ENCODE results near the gene POMT2. TPM values are rescaled to one million over a fixed set of nuclear protein-coding genes. Genes with fewer than 3 reads are reported as not detected.

POMT2 gene
- total RNA-seq, 2 experiments from 2014 or later, result 7.6 to 8.2 TPM

DNA sequence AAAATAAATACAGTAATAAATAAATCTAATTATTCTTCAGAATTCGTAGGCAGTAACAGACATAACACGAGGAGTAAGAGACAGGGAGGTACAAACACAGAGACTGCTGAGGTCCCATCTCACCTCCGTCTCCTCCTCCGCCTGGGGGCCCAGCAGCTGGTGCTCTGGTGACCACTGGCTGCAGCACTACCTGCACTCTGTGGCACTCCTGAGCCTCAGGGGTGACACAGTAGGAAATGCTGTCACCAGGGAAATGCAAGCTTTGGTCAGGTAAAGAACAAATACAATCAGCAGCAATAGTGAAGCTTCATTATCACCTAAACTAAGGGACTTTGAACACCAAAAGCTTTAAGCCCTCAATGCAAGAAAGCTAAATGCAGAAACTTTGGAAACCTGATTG, 19.7 kb upstream of the POMT2 start:
- TF ChIP-seq, protein P1, sequence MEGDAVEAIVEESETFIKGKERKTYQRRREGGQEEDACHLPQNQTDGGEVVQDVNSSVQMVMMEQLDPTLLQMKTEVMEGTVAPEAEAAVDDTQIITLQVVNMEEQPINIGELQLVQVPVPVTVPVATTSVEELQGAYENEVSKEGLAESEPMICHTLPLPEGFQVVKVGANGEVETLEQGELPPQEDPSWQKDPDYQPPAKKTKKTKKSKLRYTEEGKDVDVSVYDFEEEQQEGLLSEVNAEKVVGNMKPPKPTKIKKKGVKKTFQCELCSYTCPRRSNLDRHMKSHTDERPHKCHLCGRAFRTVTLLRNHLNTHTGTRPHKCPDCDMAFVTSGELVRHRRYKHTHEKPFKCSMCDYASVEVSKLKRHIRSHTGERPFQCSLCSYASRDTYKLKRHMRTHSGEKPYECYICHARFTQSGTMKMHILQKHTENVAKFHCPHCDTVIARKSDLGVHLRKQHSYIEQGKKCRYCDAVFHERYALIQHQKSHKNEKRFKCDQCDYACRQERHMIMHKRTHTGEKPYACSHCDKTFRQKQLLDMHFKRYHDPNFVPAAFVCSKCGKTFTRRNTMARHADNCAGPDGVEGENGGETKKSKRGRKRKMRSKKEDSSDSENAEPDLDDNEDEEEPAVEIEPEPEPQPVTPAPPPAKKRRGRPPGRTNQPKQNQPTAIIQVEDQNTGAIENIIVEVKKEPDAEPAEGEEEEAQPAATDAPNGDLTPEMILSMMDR (IDR thresholded peaks at IDR 0.05), result no peak
- H3K9me3 Mint-ChIP-seq, result no peaks in the 10 kb centered on the region
- no peak for ATAC-seq (ENCODE audit: poor library complexity)
- no peak overlapping the region for H3K27ac ChIP-seq (ENCODE audit: low read depth in 1 of 2, low read length in 2 of 2)
- H3K36me3 Mint-ChIP-seq (ENCODE audit: low read depth), result peaks cover 46% of the 10 kb centered on the region
- H3K4me1 Mint-ChIP-seq (ENCODE audit: low read depth), result no peaks in the 10 kb centered on the region
- no peak for DNase-seq
- POLR2A ChIA-PET, result no interaction called here
- CTCF ChIA-PET, result no interaction called here
- peaks cover 43% of the 10 kb centered on the region for H3K36me3 ChIP-seq (ENCODE audit: insufficient read depth, low read length)
- H3K4me1 ChIP-seq (ENCODE audit: insufficient read depth, low read length), result no peaks in the 10 kb centered on the region
- no peak overlapping the region for H3K27ac Mint-ChIP-seq
- H3K9me3 ChIP-seq (ENCODE audit: control insufficient read depth in 1 of 2, insufficient read depth in 1 of 2, low read length in 2 of 2), result no peaks in the 10 kb centered on the region
- intact Hi-C loops (cut with DNase I, micrococcal nuclease), result no loop called here
- H3K27me3 ChIP-seq (ENCODE audit: control insufficient read depth in 1 of 2, insufficient read depth in 2 of 2, low read length in 2 of 2), result no peaks in the 10 kb centered on the region
- no peak overlapping the region for H3K4me3 Mint-ChIP-seq
- H3K27me3 Mint-ChIP-seq, result no peaks in the 10 kb centered on the region
- H3K4me3 ChIP-seq (ENCODE audit: low read length), result no peak overlapping the region

DNA sequence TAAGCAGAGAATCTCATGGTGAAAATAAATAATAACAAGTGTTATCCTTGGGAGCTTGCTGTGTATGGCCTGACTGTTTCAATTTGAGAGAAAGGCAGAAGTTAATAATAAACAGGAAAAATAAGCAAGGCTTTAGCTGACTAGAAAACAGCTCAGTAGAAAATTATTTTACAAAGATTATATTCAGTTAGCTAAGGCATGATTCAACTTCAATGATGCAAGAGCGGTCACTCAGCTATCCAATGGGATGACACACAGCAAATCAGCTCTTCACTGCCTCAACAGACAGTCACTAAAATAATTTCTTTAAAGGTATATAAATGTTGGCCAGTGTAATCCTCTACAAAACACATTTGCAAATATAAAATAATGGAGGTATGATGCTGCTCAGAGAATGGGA, 18.7 kb upstream of the POMT2 start:
- no peaks in the 10 kb centered on the region for H3K27me3 ChIP-seq (ENCODE audit: control insufficient read depth in 1 of 2, insufficient read depth in 2 of 2, low read length in 2 of 2)
- Mint-ChIP-seq H3K9me3 (no peaks in the 10 kb centered on the region), H3K4me1 (ENCODE audit: low read depth) (no peaks in the 10 kb centered on the region), H3K36me3 (ENCODE audit: low read depth) (peaks cover 45% of the 10 kb centered on the region), H3K4me3 (no peak overlapping the region), H3K27me3 (no peaks in the 10 kb centered on the region), H3K27ac (no peak overlapping the region)
- H3K27ac ChIP-seq (ENCODE audit: low read depth in 1 of 2, low read length in 2 of 2), result no peak overlapping the region
- no peaks in the 10 kb centered on the region for H3K4me1 ChIP-seq (ENCODE audit: insufficient read depth, low read length)
- TF ChIP-seq, protein P1 (IDR thresholded peaks at IDR 0.05), result no peak
- intact Hi-C loops (cut with DNase I, micrococcal nuclease), result no loop called here
- ATAC-seq (ENCODE audit: poor library complexity) (no peak), DNase-seq (no peak)
- ChIA-PET POLR2A (no interaction called here), CTCF (no interaction called here)
- no peak overlapping the region for H3K4me3 ChIP-seq (ENCODE audit: low read length)
- H3K9me3 ChIP-seq (ENCODE audit: control insufficient read depth in 1 of 2, insufficient read depth in 1 of 2, low read length in 2 of 2), result no peaks in the 10 kb centered on the region
- H3K36me3 ChIP-seq (ENCODE audit: insufficient read depth, low read length), result peaks cover 40% of the 10 kb centered on the region

DNA sequence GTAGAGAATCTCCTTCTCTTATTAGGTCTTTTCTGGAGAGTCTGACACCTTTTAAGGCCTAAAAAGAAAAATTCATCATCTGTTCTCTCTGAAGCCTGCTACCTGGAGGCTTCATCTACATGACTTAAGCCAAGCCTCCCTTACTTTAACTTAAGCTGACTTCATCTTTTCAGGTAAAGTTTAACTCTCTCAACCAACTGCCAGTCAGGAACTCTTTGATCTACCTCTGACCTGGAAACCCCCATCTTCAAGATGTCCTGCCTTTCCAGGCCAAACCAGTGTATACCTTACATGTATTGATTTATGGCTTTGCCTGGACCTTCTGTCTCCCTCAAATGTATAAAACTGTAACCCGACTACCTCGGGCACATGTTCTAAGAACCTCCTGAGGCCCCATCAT, 17.6 kb upstream of the POMT2 start:
- ATAC-seq (ENCODE audit: poor library complexity), result no peak
- CTCF ChIA-PET, result no interaction called here
- Mint-ChIP-seq H3K4me1 (ENCODE audit: low read depth) (no peaks in the 10 kb centered on the region), H3K4me3 (no peak overlapping the region), H3K9me3 (no peaks in the 10 kb centered on the region), H3K36me3 (ENCODE audit: low read depth) (peaks cover 34% of the 10 kb centered on the region), H3K27me3 (no peaks in the 10 kb centered on the region), H3K27ac (no peak overlapping the region)
- H3K27ac ChIP-seq (ENCODE audit: low read depth in 1 of 2, low read length in 2 of 2), result no peak overlapping the region
- H3K9me3 ChIP-seq (ENCODE audit: control insufficient read depth in 1 of 2, insufficient read depth in 1 of 2, low read length in 2 of 2), result no peaks in the 10 kb centered on the region
- intact Hi-C loops (cut with DNase I, micrococcal nuclease), result no loop called here
- TF ChIP-seq, protein P1 (IDR thresholded peaks at IDR 0.05), result no peak
- H3K36me3 ChIP-seq (ENCODE audit: insufficient read depth, low read length), result peaks cover 33% of the 10 kb centered on the region
- H3K4me3 ChIP-seq (ENCODE audit: low read length), result no peak overlapping the region
- POLR2A ChIA-PET, result no interaction called here
- H3K4me1 ChIP-seq (ENCODE audit: insufficient read depth, low read length), result no peaks in the 10 kb centered on the region
- no peaks in the 10 kb centered on the region for H3K27me3 ChIP-seq (ENCODE audit: control insufficient read depth in 1 of 2, insufficient read depth in 2 of 2, low read length in 2 of 2)
- no peak for DNase-seq

Data from CD4-positive, alpha-beta T cell (primary cell).